Activated CD4-positive, alpha-beta T cell treated with anti-CD3 and anti-CD28 coated beads, Interleukin-2, amount 50 U/mL, for 24 hours (primary cell): ENCODE data around the gene ULK4.
"Not testable (repeated sequence)": the region's sequence is repeated elsewhere in the genome, so short reads cannot be mapped to it uniquely, and the experiment has no call there.

Experiments
- DNase-seq, 2 donors: peaks; one replicate each; pipeline ENCODE4 v3.0.0-alpha.2; 2020; ENCODE audit warnings: low read depth in 1 of 2, low spot score in 1 of 2

The ULK4 gene

GRCh38 chr3:41872157-41872556, 89.7 kb downstream of the ULK4 start:
- DNase-seq: no peak

DNA sequence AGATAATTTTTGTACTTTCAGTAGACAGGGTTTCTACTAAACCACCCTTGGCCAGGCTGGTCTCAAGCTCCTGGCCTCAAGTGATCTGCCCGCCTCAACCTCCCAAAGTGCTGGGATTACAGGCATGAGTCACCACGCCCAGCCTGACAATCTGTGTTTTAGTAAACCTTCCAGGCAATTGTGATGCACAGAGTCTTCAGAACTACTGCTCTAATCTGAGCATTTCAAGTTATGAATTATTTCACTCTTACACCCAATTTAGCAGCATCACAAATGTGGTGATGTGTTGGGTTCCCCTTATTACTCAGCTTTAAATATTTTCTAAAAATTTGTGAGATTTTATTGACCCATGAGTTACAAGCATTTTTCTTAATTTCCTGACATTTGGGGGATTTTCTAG, 94.4 kb downstream of the ULK4 start:
- DNase-seq: no peak

GRCh38 chr3:41866298-41866697, 95.6 kb downstream of the ULK4 start:
- DNase-seq: no peak

DNA sequence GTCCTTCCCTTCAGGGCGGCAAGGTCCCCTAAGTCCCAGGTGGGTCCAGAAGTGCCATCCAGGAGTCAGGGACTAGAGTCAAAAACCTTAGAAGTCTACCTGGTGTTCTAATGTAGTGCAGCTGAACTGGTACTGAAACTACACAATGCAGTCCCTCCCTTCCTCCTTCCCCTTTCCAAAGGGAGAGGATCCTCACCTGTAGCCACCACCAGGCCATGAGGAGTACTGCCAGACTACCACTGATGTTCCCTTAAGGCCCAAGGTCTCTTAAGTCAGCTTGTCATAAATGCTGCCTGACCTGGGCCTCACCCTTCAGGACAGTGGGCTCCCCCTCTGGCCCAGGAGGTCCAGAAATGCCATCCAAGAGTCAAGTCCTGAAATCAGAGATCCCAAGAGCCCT, 98.9 kb downstream of the ULK4 start:
- DNase-seq: no peak

GRCh38 chr3:41860489-41860888, 101.4 kb downstream of the ULK4 start:
- DNase-seq: not testable (repeated sequence)

DNA sequence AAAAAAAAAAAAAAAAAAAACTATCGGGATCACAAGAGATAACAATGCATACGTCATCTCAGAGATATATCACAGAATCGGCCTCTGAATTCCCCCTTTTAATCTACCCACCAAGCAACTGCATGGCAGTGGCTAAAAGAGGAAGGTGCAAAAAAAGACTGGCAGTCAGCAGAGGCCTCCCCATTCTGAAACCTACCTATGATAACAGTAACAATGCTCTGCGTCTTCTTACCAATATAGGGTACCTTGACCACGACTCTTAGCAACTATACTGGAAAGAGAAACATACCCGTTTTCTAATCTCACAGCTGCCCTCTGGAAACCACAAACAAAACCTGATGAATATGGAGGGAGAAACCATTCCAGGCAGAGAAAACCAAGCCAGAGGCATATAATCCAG, 106.9 kb downstream of the ULK4 start:
- no peak for DNase-seq

- no peak for DNase-seq
Observed at GRCh38 chr3:41853540-41854196, 108.2 kb downstream of the ULK4 start.

- no peak for DNase-seq
Observed at GRCh38 chr3:41848753-41849574, 112.9 kb downstream of the ULK4 start.

- no peak for DNase-seq
Observed at GRCh38 chr3:41847679-41848078, 114.2 kb downstream of the ULK4 start.

GRCh38 chr3:41846850-41847249, 115.1 kb downstream of the ULK4 start:
- DNase-seq: no peak

- DNase-seq: no peak
Observed at GRCh38 chr3:41845826-41846225, 116.1 kb downstream of the ULK4 start.

DNA sequence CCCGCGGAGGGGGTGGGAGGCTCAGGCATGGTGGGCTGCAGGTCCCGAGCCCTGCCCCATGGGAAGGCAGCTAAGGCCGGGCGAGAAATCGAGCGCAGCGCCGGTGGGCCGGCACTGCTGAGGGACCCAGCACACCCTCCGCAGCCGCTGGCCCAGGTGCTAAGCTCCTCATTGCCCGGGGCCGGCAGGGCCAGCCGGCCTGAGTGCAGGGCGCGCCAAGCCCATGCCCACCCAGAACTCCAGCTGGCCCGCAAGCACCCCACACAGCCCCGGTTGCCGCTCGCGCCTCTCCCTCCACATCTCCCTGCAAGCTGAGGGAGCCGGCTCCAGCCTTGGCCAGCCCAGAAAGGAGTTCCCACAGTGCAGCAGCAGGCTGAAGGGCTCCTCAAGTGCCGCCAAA, 117.6 kb downstream of the ULK4 start:
- DNase-seq: not testable (repeated sequence)

- not testable (repeated sequence) for DNase-seq
Observed at GRCh38 chr3:41840936-41841668, 120.8 kb downstream of the ULK4 start.

DNA sequence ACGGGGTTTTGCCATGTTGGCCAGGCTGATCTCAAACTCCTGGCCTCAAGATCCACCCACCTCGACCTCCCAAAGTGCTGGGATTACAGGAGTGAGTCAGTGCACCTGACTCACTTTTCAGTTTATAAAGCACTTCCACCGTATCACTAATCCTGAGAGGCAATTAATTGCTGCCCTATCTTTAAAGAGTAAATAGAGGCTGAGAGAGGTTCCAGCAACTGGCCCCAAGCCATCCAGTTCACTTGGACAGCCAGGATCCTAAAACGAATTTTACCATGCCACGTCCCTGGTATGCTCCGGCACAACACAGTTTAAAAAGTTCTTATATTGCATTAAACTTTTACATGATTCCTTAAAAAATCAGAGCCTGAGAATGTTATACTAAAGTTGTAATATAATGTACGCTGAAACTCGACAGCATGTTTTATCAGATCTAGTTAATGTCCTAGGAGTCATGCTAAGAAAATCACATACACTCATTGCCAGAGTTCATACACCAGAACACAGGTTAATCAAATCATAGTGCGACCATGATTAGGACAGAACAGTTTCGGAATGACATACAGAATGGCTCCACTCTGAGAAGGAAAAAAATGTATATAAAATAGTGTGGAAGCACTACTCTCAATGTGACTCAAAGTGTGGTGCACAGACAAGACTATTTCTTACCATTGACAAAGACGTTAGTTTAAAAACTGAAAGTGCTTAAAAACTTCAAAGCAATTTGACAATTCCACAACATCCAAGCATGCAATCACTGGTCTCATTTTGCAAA, 125.4 kb downstream of the ULK4 start:
- no peak for DNase-seq

DNA sequence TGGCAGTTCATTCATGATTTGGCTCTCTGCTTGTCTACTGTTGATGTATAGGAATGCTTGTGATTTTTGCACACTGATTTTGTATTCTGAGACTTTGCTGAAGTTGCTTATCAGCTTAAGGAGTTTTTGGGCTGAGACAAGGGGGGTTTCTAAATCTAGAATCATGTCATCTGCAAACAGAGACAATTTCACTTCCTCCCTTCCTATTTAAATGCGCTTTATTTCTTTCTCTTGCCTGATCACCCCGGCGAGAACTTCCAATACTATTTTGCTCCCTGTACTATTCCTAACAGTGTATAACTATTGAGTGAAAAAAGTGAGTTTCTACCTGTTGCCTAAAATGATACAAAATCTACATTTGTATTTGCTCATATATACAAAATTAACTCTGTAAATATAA, 128.3 kb downstream of the ULK4 start:
- DNase-seq: no peak

- DNase-seq: no peak
Observed at GRCh38 chr3:41819236-41819635, 142.7 kb downstream of the ULK4 start.

DNA sequence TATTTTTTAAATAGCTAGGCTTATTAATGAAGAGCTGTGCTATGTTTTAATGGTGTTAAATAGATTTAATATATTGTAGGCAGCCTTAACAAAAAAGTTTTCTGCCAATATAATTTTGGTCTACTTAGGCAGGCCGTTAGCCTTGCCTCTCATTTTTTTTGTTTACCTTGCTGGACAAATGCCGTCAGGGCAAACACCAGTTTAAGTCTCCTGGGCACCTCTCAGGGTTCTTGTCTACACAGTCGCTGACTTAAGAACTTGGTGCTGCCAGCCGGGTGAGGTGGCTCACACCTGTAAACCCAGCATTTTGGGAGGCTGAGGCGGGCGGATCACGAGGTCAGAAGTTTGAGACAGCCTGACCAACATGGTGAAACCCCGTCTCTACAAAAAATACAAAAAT, 153.3 kb downstream of the ULK4 start:
- DNase-seq: no peak

- no peak for DNase-seq
Observed at GRCh38 chr3:41808152-41808551, 153.8 kb downstream of the ULK4 start.

DNA sequence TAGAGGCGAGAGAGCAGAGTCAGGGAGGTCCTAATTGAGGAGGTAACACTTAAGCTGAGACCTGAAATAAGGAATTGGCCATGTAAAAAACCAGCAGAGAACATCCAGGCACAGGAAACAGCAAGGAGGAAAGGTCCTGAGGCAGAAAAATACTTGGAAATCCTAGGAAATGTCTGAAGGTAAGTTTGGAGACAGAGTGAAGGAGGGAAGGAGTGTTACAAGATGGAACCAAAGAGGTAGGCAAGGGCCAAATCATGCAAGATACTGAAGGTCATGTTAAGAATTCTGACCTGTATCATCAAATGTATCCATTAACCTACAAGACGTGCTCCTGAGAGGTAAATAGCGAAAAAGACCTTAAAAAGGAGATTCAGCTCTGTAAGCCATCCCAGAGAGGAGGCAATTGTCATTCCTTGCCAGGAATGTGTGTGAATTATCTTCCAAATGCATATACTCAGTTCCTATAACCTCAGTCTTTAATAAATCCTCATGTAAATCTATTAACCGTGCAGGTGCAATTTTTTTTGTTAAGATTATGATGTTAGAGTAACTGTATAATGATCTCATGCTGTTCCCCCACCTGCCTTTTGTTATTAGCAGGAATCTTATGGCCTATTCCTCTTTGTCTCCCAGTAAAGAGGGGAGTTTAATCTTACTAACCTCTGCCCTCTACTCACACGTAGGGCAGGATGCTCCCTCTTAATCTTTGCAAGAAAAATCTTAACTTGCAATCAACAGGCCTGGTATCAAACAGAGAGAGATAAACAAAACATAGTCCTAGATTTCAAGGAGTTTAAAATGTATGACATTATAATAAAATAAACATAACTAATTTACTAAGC, 166.9 kb downstream of the ULK4 start:
- no peak for DNase-seq

DNA sequence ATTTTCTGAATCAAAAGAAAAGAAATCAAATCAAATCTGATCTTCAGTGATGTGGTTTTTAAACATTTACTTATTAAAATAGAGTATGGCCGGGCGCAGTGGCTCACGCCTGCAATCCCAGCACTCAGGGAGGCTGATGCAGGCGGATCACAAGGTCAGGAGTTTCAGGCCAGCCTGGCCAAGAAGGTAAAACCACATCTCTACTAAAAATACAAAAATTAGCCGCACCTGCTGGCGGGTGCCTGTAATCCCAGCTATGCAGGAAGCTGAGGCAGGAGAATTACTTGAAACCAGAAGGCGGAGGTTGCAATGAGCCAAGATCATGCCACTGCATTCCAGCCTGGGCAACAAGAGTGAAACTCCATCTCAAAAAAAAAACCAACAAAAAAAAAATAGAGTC, 169.1 kb downstream of the ULK4 start:
- no peak for DNase-seq
